CD4-positive, alpha-beta T cell treated with Interleukin-17A for 4 hours (primary cell): Measurements from ENCODE around the gene TRPT1.

Experiments used
- DNase-seq: peaks from one replicate; pipeline ENCODE4 v3.0.0-alpha.2; 2020; ENCODE audit warnings: mixed read lengths

Gene TRPT1

DNA sequence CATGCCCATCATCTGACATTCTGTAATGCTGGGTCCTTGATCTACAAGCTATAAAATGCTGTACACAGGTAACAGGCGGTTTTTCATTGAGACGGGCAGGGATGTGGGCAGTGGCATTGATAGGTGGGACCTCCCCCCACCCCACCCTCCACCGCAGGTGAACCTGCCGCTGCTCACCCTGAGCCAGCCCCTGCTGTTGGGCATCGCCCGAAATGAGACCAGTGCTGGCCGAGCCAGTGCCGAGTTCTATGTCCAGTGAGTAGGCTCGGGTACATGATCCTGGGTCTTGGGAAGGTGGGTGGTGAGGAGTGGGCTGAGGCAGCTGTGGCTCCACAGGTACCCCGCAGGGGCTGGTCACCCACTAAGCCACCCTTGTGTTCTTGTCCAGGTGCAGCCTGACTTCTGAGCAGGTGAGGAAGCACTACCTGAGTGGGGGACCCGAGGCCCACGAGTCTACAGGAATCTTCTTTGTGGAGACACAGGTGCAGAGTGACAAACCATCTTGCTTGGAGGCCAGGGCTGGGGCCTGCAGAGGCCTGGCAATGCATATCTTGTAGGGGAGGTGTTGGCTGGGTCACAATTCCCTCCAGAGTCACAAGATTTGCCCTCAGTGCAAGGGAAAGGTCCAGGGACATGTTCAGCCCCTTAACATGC lies 3.2 kb upstream of the TRPT1 start:
- no peak for DNase-seq

DNA sequence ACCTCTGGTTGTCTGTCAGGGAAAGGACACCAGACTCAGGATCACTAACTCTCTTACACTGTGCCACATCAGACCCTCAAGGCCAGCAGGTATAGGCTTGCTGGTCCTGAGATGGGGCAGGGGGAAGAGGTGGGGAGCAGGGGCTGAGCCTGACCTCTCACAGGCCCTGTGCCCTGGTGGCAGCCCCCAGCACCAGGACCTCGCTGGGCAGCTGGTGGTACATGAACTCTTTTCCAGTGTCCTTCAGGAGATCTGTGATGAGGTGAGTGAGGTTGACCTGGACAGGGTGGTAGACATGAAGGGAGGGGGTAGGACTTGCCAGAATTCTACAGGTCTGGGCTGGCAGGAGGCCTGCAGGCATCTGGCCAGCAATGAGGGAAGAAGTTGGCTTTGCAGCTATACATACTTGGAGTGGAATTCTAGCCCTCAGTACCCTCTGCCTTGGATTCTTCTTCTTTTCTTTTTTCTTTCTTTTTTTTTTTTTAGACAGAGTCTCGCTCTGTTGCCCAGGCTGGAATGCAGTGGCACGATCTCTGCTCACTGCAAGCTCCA lies 1.5 kb upstream of the TRPT1 start:
- no peak for DNase-seq

DNA sequence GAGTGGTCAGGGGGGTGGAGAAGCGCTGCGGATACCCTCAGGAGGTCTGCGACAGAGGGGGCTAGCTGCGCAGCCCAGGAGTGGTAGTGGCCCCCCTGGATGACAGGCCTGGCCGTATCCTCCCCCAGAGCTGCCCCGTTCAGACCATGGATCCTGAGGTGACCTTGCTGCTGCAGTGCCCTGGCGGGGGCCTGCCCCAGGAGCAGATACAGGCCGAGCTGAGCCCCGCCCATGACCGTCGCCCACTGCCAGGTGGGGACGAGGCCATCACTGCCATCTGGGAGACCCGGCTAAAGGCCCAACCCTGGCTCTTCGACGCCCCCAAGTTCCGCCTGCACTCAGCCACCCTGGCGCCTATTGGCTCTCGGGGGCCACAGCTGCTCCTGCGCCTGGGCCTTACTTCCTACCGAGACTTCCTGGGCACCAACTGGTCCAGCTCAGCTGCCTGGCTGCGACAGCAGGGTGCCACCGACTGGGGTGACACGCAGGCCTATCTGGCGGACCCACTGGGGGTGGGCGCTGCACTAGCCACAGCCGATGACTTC lies 593 bp upstream of the TRPT1 start:
- peak; percentile 72 for DNase-seq

DNA sequence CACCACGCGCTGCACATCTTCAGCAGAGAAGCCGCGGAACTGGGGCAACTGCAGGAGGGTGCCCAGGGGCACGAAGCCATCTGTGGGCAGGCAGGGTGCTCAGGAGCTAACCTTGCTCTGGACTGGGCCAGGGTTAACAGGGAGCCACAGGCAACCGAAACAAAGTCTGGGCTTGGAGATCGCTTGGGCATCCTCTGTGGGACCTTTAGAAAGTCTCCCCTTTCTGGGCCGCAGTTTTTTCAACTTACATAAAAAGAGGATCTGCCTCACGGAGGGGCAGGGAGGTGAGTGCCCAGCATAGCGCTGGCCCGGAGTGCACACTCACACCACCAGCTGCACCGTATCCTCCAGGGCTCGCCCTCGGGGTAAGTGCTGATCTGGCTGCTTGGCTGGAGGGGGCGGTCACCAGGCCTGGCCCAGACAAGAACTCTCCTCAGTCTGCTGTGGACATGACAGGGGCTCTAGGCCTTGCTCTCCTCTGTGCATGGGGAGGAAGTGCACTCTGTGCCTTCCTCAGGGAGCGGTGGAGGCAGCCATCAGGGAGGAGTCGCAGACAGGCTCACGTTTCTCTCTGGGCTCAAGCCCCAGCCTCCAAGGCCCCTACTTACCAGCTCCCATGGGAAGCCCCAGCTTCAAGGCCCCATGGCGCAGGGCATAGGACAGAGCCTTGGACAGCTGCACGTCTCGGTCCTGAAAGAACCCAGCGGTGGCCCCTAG lies 937 bp downstream of the TRPT1 start:
- no peak for DNase-seq

DNA sequence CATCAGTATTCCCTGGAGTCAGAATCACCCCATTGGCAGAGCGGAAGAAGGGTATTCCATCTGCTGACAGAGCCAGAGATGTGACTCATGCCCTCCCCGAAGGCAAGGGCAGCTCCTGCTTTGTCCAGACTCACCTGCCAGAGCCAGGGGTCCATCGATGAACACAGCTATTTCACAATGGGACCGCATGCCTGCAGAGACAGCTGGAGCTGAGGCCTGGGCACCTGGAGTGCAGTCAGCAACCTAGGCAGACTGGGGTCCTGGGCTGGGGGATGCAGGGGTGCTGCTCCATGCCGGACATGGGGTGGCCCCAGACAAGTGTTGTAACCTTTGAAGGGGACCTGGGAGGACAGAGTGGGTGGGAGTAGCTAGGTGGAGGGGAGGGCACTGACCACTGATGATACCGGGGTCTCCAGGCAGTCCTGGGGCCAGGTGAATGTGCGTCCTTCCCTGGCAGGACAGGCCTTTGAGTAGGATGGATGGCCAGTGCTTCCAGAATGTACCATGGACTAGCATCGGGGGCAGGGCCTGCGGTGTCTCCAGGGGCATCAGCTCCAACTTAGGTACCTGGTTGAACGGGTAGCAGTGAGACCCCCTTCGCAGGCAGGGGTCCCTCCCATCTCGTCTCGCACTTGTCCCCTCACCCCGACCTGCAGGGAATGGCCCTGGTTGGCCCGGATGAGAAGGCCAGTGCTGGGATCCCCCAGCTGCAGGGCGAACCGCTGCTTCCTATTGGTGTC lies 1.7 kb downstream of the TRPT1 start:
- DNase-seq, result no peak

DNA sequence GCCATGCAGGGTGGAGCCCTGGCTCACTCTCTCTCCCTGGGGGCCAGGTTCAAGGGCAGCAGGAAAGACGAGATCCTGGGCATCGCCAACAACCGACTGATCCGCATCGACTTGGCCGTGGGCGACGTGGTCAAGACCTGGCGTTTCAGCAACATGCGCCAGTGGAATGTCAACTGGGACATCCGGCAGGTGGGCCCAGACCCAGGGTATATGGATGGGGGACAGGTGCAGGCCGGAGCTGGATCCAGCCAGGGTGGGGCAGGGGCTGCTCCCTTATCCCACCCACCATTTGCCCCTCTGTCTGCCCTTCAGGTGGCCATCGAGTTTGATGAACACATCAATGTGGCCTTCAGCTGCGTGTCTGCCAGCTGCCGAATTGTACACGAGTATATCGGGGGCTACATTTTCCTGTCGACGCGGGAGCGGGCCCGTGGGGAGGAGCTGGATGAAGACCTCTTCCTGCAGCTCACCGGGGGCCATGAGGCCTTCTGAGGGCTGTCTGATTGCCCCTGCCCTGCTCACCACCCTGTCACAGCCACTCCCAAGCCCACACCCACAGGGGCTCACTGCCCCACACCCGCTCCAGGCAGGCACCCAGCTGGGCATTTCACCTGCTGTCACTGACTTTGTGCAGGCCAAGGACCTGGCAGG lies 2.9 kb downstream of the TRPT1 start:
- no peak for DNase-seq

DNA sequence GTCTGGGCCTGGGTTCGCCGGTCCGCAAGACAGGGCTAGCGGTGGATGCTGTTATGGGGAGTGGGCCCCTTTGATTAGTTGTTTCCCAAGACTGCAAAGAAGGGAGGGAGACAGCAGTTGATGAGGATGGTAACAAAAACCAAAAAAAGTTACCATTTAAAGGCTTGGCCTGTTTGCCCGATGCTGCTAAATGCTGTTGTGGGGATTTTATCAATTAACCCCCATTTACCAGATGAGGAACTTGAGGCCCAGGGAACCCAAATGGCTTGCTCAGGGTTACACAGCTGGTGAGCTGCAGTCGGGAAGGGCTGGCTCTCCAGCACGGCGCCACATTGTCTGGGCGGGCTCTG lies 3.4 kb downstream of the TRPT1 start:
- DNase-seq, result no peak

DNA sequence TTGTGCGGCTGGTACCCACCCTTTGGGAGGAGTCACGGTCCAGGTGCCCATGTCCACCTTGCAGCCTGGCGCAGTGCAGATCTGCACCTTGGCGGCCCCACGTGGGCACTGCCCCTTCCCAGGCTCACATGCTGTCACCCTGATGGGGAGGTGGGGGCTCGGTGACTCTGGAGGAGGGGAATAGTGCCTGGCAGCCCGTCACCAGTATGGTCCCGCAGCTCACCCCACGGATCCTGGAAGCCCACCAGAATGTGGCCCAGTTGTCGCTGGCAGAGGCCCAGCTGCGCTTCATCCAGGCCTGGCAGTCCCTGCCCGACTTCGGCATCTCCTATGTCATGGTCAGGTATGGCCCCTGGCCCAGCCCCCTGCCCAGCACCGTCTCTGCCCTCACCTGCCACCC lies 5.2 kb downstream of the TRPT1 start:
- no peak for DNase-seq

DNA sequence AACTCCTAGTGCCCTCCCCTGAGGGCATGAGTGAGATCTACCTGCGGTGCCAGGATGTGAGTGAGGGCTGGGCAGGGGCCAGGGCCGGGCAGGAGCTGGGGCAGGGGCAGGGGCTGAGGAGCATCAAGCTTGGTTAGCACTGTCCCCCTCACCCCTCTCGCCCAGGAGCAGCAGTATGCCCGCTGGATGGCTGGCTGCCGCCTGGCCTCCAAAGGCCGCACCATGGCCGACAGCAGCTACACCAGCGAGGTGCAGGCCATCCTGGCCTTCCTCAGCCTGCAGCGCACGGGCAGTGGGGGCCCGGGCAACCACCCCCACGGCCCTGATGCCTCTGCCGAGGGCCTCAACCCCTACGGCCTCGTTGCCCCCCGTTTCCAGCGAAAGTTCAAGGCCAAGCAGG lies 5.7 kb downstream of the TRPT1 start:
- no peak for DNase-seq

DNA sequence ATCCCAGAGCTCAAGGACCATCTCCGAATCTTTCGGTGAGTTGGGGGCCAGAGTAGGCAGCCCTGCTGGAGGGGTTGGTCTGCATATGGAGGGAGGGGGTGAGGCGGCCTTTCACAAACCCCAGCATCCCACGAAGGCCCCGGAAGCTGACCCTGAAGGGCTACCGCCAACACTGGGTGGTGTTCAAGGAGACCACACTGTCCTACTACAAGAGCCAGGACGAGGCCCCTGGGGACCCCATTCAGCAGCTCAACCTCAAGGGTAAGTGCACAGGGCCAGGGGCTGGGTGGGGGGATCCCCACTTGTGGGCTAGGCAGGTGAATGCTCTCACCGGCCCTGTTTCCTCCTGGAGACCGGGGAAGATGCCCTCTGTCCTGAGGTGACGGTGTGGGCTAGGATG lies 6.2 kb downstream of the TRPT1 start:
- no peak for DNase-seq

DNA sequence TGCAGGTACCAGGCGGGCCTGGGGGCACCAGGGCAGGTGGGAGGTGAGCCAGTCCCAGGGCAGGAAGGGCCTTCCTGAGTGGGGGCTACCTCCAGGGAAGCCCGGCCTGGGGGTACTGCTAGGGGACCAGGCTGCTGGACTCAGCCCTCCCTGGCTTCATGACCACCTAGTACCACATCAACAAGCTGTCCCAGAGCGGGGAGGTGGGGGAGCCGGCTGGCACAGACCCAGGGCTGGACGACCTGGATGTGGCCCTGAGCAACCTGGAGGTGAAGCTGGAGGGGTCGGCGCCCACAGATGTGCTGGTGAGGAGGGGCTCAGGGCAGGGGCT lies 6.7 kb downstream of the TRPT1 start:
- DNase-seq, result no peak

DNA sequence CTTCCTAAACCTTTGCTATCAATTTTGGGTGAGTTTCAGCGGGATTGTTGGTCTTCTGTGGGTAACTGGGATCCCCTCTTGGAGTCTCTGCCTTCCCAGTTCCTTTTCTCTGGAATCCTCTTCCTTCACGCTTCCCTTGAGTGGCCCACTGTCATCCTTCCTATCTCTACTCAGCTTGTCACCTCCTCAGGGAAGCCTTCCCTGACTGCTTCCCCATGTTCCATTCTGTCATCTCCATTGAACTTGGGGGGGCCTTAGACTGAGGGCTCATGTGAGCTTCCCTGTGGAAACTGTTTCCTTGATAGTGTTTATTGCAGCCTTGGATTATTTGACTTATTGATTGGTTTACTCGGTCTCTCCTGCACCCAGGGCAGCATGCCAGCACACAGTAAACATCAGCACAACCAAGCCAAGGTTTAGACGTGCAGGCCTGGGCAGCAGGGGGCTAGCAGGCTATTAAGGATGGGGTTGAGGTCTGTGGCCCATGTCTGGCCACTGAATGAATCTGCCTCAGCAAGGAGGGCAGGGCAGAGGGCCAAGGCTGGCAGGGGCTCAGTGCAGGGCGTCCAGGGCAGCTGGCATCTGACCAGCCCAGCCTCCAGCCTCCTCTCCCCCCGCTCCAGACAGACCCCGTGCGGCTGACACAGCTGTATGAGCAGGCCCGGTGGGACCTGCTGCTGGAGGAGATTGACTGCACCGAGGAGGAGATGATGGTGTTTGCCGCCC lies 7.2 kb downstream of the TRPT1 start:
- no peak for DNase-seq

DNA sequence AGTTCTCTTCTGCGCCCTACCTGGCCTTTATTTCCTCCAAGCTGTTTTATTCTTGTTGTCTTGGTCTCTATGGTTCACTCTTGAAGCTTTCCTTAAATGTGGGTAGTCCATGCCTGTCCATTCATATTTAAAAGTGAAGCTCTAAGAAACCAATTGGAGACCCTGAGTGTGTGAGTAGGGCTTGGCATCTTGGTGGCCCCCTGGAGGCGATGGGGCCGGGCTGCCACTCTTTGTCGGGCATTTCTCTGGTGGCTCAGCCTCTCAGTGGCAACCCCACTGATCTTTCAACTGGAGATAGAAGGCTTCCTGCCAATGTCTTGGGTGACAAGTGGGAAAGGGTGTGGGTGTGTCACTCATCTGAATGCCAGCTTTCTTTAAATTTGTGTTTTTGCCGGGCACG lies 9.1 kb downstream of the TRPT1 start:
- no peak for DNase-seq

DNA sequence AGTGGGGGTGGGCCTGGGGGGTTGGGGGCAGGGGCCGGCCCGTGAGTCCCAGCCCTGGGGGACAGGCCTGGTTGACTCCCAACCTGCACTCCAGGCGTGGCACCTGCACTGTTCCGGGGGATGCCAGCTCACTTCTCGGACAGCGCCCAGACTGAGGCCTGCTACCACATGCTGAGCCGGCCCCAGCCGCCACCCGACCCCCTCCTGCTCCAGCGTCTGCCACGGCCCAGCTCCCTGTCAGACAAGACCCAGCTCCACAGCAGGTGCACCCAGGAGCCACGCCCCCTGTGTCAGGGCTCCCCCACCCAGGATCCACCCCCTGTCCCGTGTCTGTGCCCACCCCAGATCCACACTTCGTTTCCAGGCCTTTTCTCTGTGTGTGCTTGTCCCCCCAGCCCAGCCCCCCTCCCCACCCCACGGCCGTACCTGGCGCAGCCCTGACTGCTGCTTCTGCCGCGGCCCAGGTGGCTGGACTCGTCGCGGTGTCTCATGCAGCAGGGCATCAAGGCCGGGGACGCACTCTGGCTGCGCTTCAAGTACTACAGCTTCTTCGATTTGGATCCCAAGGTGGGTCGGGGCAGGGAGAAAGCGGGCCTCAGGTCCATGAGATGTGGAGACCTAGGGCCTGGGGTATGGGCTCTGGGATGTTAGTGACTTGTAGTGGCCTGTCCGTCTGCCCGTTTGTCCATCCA lies 14.7 kb downstream of the TRPT1 start:
- no peak for DNase-seq

DNA sequence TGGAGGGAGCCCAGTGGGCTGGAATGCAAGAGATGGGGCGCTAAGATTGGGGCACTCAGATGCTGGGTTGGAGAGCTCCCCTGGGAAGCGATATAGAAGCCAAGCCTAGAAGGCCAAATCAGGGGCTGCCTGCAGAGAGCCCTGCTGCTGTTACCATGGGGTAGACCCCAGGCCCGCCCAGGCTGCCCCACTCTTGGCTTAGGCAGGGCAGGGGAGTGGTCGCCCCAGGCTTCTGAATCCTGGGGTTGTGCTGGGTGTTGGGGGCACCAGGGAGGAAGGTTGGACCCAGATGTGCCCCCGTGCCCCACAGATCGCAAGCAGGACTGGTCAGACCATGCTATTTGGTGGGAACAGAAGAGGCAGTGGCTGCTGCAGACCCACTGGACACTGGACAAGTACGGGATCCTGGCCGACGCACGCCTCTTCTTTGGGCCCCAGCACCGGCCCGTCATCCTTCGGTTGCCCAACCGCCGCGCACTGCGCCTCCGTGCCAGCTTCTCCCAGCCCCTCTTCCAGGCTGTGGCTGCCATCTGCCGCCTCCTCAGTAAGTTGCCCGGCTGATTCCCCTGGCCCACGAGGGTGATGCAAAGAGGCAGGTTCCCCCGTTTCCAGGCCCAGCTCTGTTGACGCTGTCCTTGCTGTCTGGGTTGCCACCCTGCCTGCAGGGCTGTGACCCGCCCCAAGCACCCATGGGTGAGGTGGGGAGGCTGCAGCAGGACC lies 15.5 kb downstream of the TRPT1 start:
- DNase-seq, result no peak

DNA sequence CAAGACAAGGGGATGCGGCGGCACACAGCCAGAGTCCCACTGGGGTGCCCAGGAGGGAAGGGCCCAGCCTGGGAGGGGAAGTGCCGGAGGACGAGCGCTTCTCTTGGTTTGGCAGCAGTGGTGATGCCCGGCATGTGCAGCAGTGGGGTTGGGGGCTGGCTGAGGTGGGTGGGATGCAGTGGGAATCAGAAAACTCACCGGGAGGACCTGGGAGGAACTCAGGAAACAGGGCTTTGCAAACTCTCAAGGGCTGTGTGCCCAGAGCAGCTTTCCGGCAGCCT lies 16.5 kb downstream of the TRPT1 start:
- DNase-seq, result no peak

DNA sequence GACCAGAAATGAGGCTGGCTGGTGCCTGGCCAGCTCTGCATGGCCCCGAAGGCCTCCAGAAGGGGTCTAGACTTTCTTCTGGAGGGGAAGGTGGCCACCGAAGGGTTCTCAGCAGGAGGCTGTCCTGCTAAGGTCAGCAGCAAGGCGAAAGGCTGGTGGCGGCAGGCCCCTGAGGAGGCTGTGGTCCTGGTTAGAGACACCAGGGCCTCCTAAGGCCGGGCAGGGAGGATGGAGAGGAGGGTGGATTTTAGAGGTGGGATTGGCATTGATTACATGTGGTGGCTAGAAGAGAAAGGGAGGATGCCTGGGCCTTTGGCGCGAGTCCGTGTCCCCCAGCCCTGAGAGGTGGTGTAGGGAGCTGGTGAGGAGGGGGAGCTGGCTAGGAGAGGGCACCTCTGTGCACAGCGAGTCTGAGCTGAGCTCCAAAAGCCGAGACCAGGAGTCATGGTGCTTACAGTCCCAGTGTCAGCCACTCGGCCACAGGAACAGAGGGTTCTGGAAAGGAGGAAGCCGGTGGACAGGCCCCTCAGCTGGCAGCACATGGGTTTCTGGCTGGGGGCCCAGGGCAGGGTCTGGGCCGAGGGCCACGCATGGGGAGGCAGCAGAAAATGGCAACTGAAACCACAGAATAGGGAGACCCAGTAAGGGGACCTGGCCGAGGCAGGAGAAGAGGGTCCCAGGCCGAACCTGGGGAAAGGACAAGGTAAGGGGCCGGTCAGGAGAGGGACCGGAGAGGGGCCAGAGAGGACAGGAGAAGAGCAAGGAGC lies 17.0 kb downstream of the TRPT1 start:
- no peak for DNase-seq

DNA sequence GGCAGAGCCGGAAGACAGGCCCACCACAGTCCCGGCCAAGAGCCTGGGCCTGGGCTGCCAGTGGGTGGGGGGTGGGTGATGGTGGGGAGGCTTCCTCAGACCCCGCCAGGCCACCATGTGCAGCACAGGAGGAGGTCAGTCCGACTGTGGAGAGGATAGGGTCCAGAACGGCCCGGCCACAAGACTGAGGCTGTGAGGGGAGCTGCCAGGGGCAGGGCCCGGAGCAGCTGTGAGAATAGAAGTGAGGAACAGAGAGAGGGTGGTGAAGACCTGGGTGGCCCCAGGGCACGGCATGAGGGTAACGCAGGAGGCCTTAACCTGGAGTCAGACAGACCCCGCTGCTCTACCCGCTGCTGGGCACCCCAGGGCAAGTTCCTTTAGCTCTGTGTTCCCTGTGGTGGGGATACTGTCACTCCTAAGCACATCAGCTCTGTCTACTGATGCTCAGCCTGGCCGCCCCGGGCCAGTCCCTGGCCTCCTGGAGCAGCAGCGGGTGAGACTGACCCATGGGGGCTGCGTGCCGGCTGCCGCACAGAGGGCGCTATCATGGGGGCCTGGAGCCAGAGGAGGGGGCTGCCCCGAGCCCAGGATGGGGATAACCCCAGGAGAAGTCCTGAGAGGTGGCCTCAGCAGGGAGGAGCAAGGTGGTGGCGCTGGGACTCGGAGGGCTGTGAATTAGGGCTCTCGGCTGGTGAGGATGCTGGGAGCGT lies 17.7 kb downstream of the TRPT1 start:
- no peak for DNase-seq

DNA sequence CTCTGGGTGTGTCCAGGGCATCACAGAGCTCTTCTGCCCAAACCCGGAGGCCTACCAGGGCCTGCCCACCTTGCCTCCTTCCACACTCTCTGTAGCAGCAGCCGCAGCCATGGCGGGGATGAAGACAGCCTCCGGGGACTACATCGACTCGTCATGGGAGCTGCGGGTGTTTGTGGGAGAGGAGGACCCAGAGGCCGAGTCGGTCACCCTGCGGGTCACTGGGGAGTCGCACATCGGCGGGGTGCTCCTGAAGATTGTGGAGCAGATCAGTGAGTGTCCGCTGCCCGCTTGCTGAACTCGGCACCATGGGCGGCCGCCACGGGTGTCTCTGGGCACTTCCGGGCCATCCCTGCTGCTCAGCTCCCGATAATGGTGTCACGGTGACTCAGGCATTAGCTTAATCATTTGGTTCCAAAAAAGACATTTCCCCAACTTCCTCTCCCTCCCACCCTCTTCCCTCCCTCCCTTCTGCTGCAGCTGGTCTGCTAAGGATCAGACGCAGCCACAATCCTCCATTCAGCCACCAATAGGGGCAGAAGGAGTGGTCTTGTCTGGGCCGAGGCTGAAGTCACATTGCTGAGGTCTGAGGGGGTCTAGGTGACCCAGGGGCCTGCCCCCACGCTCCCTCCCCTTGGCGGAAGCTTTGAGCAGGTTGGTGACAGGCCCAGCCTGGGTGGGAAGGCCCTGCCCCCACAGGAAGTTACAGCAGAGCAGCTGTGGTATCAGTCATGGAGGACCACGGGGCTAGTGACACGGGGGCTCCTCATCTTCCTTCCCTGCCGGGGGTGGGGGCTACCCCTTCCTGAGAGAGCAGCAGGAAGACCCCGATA lies 18.5 kb downstream of the TRPT1 start:
- peak; percentile 85 for DNase-seq
